Adrenal gland (tissue), 5 donors: ENCODE data around the gene KCNH5.

ENCODE experiments used
- POLR2A ChIP-seq, 2 donors: fragments of 450-650 bp; IDR thresholded peaks; one replicate each; pipeline ENCODE4 v1.6.1; 2017; ENCODE audit warnings: antibody characterized with exemption in 2 of 2, mild to moderate bottlenecking in 2 of 2, moderate library complexity in 1 of 2
- TF ChIP-seq, protein P1 (sequence below), 6 experiments: fragments of 450-650 bp in 4 of 6; fragments of 200-600 bp in 2 of 6; sonication (generic) in 1 of 6; IDR thresholded peaks; 1 replicate in 5 of 6; 2 replicates in 1 of 6; pipeline versions ENCODE4 v1.5.1 to v1.8.0; 2016 to 2021; ENCODE audit warnings: antibody characterized with exemption in 6 of 6, mild to moderate bottlenecking in 2 of 6, moderate library complexity in 1 of 6
- donor health status: DM: no; HTN: no; CAD: no.

DNA sequence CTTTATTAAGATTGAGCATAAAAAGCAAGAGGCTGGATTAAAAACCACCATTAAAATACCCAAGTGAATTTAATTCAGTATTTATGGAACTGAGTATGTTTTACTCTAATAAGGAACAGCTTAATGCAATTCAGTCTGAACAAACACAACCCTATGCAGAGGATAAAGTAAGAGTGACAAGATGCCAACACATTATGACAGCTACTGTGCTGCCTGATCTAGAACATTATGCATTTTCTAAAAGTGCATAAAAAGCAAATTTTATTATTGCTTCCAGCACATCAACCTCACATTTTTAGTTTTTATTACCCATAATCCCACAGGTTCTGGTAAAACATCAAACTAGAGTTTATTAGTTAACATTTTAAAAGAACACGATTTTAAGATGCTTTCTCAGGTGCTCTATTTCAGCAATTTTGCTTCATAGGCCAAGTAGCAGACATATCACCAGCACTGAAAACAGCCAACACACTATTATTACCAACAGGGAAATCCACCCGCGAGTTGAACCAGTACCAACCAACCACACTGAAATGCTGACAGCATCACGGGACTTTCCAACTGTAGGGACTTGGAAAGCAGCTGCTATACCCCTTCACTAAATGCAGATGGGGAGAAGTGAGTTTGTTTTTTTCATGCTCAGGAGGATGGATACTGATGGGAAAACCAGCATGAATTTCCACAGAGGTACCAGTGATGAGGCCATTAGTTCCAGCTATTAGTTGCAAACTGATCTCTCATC is 372.1 kb downstream of the KCNH5 start:
- TF ChIP-seq, protein P1, sequence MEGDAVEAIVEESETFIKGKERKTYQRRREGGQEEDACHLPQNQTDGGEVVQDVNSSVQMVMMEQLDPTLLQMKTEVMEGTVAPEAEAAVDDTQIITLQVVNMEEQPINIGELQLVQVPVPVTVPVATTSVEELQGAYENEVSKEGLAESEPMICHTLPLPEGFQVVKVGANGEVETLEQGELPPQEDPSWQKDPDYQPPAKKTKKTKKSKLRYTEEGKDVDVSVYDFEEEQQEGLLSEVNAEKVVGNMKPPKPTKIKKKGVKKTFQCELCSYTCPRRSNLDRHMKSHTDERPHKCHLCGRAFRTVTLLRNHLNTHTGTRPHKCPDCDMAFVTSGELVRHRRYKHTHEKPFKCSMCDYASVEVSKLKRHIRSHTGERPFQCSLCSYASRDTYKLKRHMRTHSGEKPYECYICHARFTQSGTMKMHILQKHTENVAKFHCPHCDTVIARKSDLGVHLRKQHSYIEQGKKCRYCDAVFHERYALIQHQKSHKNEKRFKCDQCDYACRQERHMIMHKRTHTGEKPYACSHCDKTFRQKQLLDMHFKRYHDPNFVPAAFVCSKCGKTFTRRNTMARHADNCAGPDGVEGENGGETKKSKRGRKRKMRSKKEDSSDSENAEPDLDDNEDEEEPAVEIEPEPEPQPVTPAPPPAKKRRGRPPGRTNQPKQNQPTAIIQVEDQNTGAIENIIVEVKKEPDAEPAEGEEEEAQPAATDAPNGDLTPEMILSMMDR (IDR thresholded peaks at IDR 0.05) = no peak
- no peak for TF ChIP-seq POLR2A (IDR thresholded peaks at IDR 0.05)
